Lower leg skin (tissue), 4 donors: ENCODE results near the gene MGAT4A. TPM values are rescaled to one million over a fixed set of nuclear protein-coding genes. Genes with fewer than 3 reads are reported as not detected.

Source experiments
- DNase-seq, 2 donors: peaks; one replicate each; pipeline ENCODE4 v3.0.0-alpha.2; 2019; ENCODE audit warnings: low spot score in 2 of 2
- H3K4me3 ChIP-seq: fragments of 200-600 bp; sonication (generic); 2 replicates; pipeline ENCODE4 v1.5.1; 2017; ENCODE audit warnings: mild to moderate bottlenecking, low read depth; ENCODE audit not compliant: poor library complexity, severe bottlenecking
- CTCF ChIP-seq, 3 donors: fragments of 450-650 bp; IDR thresholded peaks; one replicate each; pipeline ENCODE4 v1.5.1; 2016; ENCODE audit warnings: antibody characterized with exemption in 3 of 3, mild to moderate bottlenecking in 3 of 3, moderate library complexity in 2 of 3
- POLR2A ChIP-seq, 2 donors: fragments of 450-650 bp; IDR thresholded peaks; one replicate each; pipeline ENCODE4 v1.6.1; 2016 to 2017; ENCODE audit warnings: antibody characterized with exemption in 2 of 2, mild to moderate bottlenecking in 1 of 2, moderate library complexity in 1 of 2
- WGBS, 2 donors: methylation state at CpG; one replicate each; pipeline ENCODE4 v1.1.5; 2018; 5-methylcytosine and 5-hydroxymethylcytosine counted together
- intact Hi-C: fragments of 100-400 bp; cut with DNase I; formaldehyde crosslinking; loops from one replicate; pipeline ENCODE4 v1.15.0; 2023; ENCODE audit warnings: low total_unique reads
- total RNA-seq, 4 donors: library from RNA; depleted of rRNA; stranded (reverse); fragments of >200 nt; gene quantifications; one replicate each; pipeline ENCODE4 v1.1.0, GENCODE V29; 2016

Gene MGAT4A
- total RNA-seq, 4 donors from 2014 or later = 7.3 to 24.9 (median 14.2) TPM

- intact Hi-C loops = no loop called here
- WGBS, 2 donors = 81 to 88% methylated on average over 2 of the region's 2 CpGs
Measured at GRCh38 chr2:98771264-98771663, 40.3 kb upstream of the MGAT4A start.

GRCh38 chr2:98769784-98770183, 38.9 kb upstream of the MGAT4A start:
- DNase-seq = no peak
- 51 to 60% methylated on average over 14 of the region's 14 CpGs for WGBS, 2 donors
- H3K4me3 ChIP-seq = no peak overlapping the region
- TF ChIP-seq POLR2A (IDR thresholded peaks at IDR 0.05) (no peak), CTCF (IDR thresholded peaks at IDR 0.05) (no peak)
- intact Hi-C loops = no loop called here

More at GRCh38 chr2:98771264-98771663, 40.3 kb upstream of the MGAT4A start:
- no peak overlapping the region for H3K4me3 ChIP-seq
- TF ChIP-seq POLR2A (IDR thresholded peaks at IDR 0.05) (no peak), CTCF (IDR thresholded peaks at IDR 0.05) (no peak)
- no peak for DNase-seq

GRCh38 chr2:98769114-98769476, 38.2 kb upstream of the MGAT4A start:
- intact Hi-C loops = no loop called here
- DNase-seq = no peak
- TF ChIP-seq CTCF (IDR thresholded peaks at IDR 0.05) (no peak), POLR2A (IDR thresholded peaks at IDR 0.05) (no peak)
- no peak overlapping the region for H3K4me3 ChIP-seq
- 87 to 90% methylated on average over 6 of the region's 6 CpGs for WGBS, 2 donors

- intact Hi-C loops = no loop called here
- TF ChIP-seq CTCF (IDR thresholded peaks at IDR 0.05) = no peak
- no peak for TF ChIP-seq POLR2A (IDR thresholded peaks at IDR 0.05)
- WGBS, 2 donors = 59 to 62% methylated on average over 7 of the region's 7 CpGs
Measured at GRCh38 chr2:98768384-98769113, 37.6 kb upstream of the MGAT4A start.

GRCh38 chr2:98764499-98764898, 33.6 kb upstream of the MGAT4A start:
- intact Hi-C loops = no loop called here
- TF ChIP-seq POLR2A (IDR thresholded peaks at IDR 0.05) (no peak), CTCF (IDR thresholded peaks at IDR 0.05) (no peak)
- 87 to 88% methylated on average over 4 of the region's 4 CpGs for WGBS, 2 donors
- no peak overlapping the region for H3K4me3 ChIP-seq
- no peak for DNase-seq

More at GRCh38 chr2:98768384-98769113, 37.6 kb upstream of the MGAT4A start:
- no peak for DNase-seq
- no peak overlapping the region for H3K4me3 ChIP-seq
